Measurements from ENCODE around the gene UPK1B. TPM values are rescaled to one million over a fixed set of nuclear protein-coding genes. Genes with fewer than 3 reads are reported as not detected.

Gene UPK1B
- total RNA-seq, 2 experiments from 2014 or later: not detected

DNA sequence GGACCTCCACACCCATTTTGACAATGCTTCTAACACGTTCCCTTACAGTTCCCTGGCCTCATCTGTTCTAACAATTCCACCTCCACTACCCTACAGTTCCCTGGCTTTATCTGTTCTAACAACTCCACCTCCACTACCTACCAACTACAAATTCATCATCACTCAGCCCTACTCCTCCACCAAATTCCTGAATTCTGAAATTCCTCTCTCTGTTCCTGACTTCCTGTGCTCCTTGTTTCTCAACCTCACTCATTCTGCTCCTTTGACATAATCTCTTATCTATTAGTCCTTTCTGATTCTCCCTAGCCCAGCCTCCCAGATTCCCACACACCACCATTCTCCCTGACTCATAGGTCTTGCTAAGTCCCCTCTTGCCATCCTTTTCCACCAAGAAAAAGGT, 22.5 kb downstream of the UPK1B start:
- Mint-ChIP-seq H3K4me1 (no peaks in the 10 kb centered on the region), H3K4me3 (no peak overlapping the region), H3K27ac (no peak overlapping the region), H3K36me3 (no peaks in the 10 kb centered on the region), H3K9me3 (no peaks in the 10 kb centered on the region), H3K27me3 (no peaks in the 10 kb centered on the region)
- no peak for DNase-seq

GRCh38 chr3:119205209-119205608, 31.8 kb downstream of the UPK1B start:
- H3K4me1 Mint-ChIP-seq: peaks cover 22% of the 10 kb centered on the region
- no peak for DNase-seq
- H3K27me3 Mint-ChIP-seq: no peaks in the 10 kb centered on the region
- H3K9me3 Mint-ChIP-seq: peaks cover 4% of the 10 kb centered on the region
- peaks cover 24% of the 10 kb centered on the region for H3K36me3 Mint-ChIP-seq
- H3K4me3 Mint-ChIP-seq: no peak overlapping the region
- H3K27ac Mint-ChIP-seq: no peak overlapping the region

DNA sequence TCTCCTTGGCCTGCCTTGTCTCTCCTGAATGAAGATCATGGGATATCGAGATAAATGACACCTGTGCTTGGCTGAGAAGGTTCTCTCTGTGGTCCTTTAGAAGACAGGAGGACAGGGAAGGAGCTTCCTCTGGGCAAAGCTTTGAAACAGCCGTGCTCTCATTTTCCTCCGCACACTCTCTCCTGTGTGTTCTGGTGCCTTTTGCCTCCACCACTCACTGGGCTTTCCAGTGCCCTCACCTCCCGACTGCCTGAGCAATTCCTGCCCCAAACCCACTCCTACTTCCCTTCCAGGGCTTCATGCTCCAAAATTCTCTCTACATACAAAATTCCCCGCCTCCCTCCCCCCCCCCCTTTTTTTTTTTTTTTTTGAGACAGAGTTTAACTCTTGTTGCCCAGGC, 32.3 kb downstream of the UPK1B start:
- H3K9me3 Mint-ChIP-seq: peaks cover 4% of the 10 kb centered on the region
- DNase-seq: no peak
- H3K4me3 Mint-ChIP-seq: no peak overlapping the region
- H3K27ac Mint-ChIP-seq: no peak overlapping the region
- peaks cover 27% of the 10 kb centered on the region for H3K36me3 Mint-ChIP-seq
- H3K27me3 Mint-ChIP-seq: no peaks in the 10 kb centered on the region
- H3K4me1 Mint-ChIP-seq: peaks cover 22% of the 10 kb centered on the region

DNA sequence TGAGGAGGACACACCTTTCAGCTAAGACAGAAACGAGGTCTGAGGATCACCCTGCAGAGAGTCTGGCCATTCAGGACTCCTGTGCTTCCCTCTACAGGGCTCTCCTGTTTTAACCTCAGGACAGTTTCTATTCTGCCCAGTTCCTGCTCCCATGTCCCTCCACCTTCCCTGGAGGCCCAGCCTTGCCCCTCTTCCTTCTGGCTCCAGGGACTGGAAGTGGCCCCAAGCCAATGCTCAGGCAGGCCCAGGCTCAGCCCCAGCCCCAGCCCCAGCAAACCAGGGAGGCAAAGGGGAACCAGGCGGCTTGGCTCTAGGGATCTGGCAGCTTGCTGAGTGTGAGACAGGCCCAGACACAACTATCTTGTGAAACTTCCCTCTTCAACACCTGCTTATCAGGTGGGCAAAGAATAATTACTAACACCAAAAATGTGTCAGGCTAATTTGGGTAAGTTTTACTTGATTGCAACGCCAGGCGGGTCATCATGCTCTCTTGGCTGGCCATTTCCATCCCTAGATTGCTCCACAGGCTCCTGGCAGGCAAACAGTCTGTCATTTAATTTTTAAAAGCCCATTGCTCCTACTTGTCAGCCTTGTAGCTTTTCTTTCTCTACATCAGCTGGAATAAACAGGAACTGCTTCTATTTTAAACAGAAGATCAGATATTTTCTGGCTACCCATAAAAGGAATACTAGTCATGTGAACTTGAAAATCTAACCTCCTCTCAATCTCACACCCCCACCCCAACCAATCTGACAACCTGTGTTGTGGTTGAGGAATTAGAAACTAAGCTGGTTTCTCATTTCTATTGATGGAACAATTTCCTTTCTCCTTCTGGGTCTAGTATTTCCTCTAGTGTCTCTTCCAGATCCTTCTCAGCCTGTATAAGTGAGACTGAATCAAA, 33.5 kb downstream of the UPK1B start:
- no peaks in the 10 kb centered on the region for H3K27me3 Mint-ChIP-seq
- H3K4me1 Mint-ChIP-seq: peaks cover 22% of the 10 kb centered on the region
- peaks cover 4% of the 10 kb centered on the region for H3K9me3 Mint-ChIP-seq
- no peak overlapping the region for H3K4me3 Mint-ChIP-seq
- DNase-seq: no peak
- H3K27ac Mint-ChIP-seq: no peak overlapping the region
- peaks cover 31% of the 10 kb centered on the region for H3K36me3 Mint-ChIP-seq

- Mint-ChIP-seq H3K9me3 (peaks cover 4% of the 10 kb centered on the region), H3K27ac (no peak overlapping the region), H3K4me1 (peaks cover 22% of the 10 kb centered on the region)
These were observed 34.1 kb downstream of the UPK1B start for GRCh38 chr3:119207512-119207875.

DNA sequence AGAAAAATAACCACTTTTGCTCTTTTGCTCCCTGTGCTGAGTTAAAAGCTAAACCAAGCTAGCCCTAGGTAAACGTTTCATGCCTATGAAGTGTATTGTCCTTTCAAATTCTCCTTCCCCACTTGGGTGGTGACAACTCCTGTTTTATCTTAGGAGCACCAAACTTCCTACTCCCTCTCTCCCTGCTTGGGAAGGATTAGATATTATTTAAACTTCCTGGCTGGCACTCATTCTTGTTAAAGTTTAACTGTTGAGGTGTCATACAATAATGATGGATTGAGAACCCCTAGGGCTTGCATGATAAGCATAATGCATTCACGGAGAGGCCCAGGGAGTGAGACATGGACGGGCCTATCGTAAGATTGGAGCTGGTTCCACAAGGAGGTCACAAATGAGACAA, 37.8 kb downstream of the UPK1B start:
- no peaks in the 10 kb centered on the region for H3K27me3 Mint-ChIP-seq
- no peaks in the 10 kb centered on the region for H3K9me3 Mint-ChIP-seq
- no peak for DNase-seq
- H3K27ac Mint-ChIP-seq: no peak overlapping the region
- H3K4me3 Mint-ChIP-seq: no peak overlapping the region
- H3K36me3 Mint-ChIP-seq: peaks cover 45% of the 10 kb centered on the region
- H3K4me1 Mint-ChIP-seq: peaks cover 17% of the 10 kb centered on the region

More at GRCh38 chr3:119207512-119207875, 34.1 kb downstream of the UPK1B start:
- H3K27me3 Mint-ChIP-seq: no peaks in the 10 kb centered on the region
- no peak overlapping the region for H3K4me3 Mint-ChIP-seq
- no peak for DNase-seq
- H3K36me3 Mint-ChIP-seq: peaks cover 31% of the 10 kb centered on the region

GRCh38 chr3:119211803-119212202, 38.4 kb downstream of the UPK1B start:
- Mint-ChIP-seq H3K4me1 (peaks cover 13% of the 10 kb centered on the region), H3K27me3 (no peaks in the 10 kb centered on the region), H3K9me3 (no peaks in the 10 kb centered on the region), H3K27ac (no peak overlapping the region), H3K36me3 (peaks cover 45% of the 10 kb centered on the region), H3K4me3 (no peak overlapping the region)
- DNase-seq: no peak

DNA sequence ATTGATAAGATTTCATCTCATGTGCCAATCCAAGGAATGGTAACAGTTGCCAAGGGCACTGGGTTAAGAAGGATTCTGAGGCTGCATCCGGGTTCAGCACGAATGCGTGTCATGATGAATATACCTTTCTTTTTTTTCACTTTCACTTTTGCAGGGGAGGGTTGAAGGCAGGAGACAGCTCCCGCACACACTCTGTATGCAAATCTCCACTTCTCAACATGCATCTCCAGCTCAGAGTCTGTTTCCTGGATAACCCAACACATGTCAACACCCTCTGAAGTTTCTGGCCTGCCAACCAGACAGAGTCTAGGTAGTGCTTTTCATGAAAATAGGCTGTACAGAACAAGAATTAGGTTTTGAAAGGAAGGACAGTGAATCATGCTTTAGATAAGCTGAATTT, 45.7 kb downstream of the UPK1B start:
- DNase-seq: no peak
- Mint-ChIP-seq H3K9me3 (no peaks in the 10 kb centered on the region), H3K27me3 (no peaks in the 10 kb centered on the region), H3K36me3 (peaks cover 30% of the 10 kb centered on the region), H3K4me1 (peaks cover 8% of the 10 kb centered on the region), H3K4me3 (no peak overlapping the region), H3K27ac (peak overlapping the region; percentile 26)

- Mint-ChIP-seq H3K27ac (no peak overlapping the region), H3K36me3 (peaks cover 29% of the 10 kb centered on the region), H3K9me3 (no peaks in the 10 kb centered on the region)
These were observed 46.8 kb downstream of the UPK1B start for GRCh38 chr3:119220198-119220597.

GRCh38 chr3:119220970-119221667, 47.7 kb downstream of the UPK1B start:
- Mint-ChIP-seq H3K9me3 (no peaks in the 10 kb centered on the region), H3K36me3 (peaks cover 22% of the 10 kb centered on the region), H3K4me1 (peaks cover 9% of the 10 kb centered on the region), H3K27ac (no peak overlapping the region), H3K4me3 (no peak overlapping the region), H3K27me3 (no peaks in the 10 kb centered on the region)
- no peak for DNase-seq

More at GRCh38 chr3:119220198-119220597, 46.8 kb downstream of the UPK1B start:
- DNase-seq: no peak
- no peaks in the 10 kb centered on the region for H3K27me3 Mint-ChIP-seq
- H3K4me3 Mint-ChIP-seq: no peak overlapping the region
- peaks cover 8% of the 10 kb centered on the region for H3K4me1 Mint-ChIP-seq

GRCh38 chr3:119221779-119222320, 48.5 kb downstream of the UPK1B start:
- Mint-ChIP-seq H3K36me3 (peaks cover 27% of the 10 kb centered on the region), H3K9me3 (no peaks in the 10 kb centered on the region), H3K27me3 (no peaks in the 10 kb centered on the region), H3K4me3 (no peak overlapping the region), H3K27ac (no peak overlapping the region), H3K4me1 (peaks cover 12% of the 10 kb centered on the region)
- DNase-seq: no peak

DNA sequence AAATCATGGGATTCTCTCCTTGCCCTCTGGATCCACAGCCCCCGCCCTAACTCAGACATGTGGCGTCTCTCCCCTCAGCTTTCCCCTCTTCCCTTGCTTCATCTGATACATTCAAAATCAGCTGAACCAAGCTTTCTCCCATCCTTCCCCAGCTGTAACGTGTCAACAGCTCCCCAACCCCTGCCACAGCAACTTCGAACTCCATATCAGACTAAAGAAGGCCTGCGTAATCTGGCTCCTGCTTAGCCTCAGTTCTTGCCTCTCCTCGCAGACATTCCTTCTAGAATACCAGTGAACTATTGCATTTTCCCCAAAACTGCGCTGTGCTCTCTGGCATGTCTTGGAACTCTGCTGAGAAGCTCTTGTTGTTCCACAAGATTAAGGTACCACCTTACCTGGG, 49.0 kb downstream of the UPK1B start:
- Mint-ChIP-seq H3K4me1 (peaks cover 12% of the 10 kb centered on the region), H3K9me3 (no peaks in the 10 kb centered on the region), H3K4me3 (no peak overlapping the region), H3K36me3 (peaks cover 22% of the 10 kb centered on the region), H3K27ac (no peak overlapping the region), H3K27me3 (no peaks in the 10 kb centered on the region)
- no peak for DNase-seq

DNA sequence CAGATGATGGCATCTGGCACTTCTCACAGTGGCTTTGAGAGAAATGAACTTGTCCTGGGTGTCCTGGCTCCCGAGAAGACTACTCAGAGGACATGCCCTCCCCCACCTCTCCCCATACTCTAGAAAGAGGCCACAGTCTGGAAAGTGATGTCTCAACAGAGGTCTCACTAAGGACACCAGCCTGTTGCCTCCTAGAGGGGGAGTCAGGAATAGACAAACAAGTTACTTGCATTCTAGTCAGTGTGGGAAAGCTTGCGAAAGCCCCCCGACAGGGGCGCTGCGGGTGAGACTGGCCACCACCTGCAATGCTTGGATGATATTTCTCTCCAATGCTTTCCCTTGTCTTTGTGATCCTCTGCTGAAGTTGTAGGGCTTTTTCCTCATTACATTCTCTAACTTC, 50.1 kb downstream of the UPK1B start:
- Mint-ChIP-seq H3K27ac (no peak overlapping the region), H3K9me3 (no peaks in the 10 kb centered on the region), H3K4me3 (no peak overlapping the region), H3K27me3 (no peaks in the 10 kb centered on the region), H3K4me1 (peaks cover 12% of the 10 kb centered on the region), H3K36me3 (peaks cover 23% of the 10 kb centered on the region)
- no peak for DNase-seq

GRCh38 chr3:119225121-119225520, 51.7 kb downstream of the UPK1B start:
- H3K4me1 Mint-ChIP-seq: peaks cover 4% of the 10 kb centered on the region
- H3K9me3 Mint-ChIP-seq: no peaks in the 10 kb centered on the region
- peaks cover 30% of the 10 kb centered on the region for H3K36me3 Mint-ChIP-seq
- no peaks in the 10 kb centered on the region for H3K27me3 Mint-ChIP-seq
- H3K4me3 Mint-ChIP-seq: no peak overlapping the region
- DNase-seq: no peak
- no peak overlapping the region for H3K27ac Mint-ChIP-seq

GRCh38 chr3:119227070-119227850, 53.9 kb downstream of the UPK1B start:
- Mint-ChIP-seq H3K9me3 (no peaks in the 10 kb centered on the region), H3K4me3 (no peak overlapping the region), H3K27ac (no peak overlapping the region), H3K36me3 (peaks cover 33% of the 10 kb centered on the region), H3K4me1 (peaks cover 12% of the 10 kb centered on the region), H3K27me3 (no peaks in the 10 kb centered on the region)
- DNase-seq: no peak
